GM21529 (cell line): ENCODE results near the gene THSD4.

Experiments used
- ATAC-seq: cut with Tn5 transposase; IDR thresholded peaks from one replicate; pipeline ENCODE4 v1.9.1; 2021; ENCODE audit not compliant: unreplicated experiment

The THSD4 gene

DNA sequence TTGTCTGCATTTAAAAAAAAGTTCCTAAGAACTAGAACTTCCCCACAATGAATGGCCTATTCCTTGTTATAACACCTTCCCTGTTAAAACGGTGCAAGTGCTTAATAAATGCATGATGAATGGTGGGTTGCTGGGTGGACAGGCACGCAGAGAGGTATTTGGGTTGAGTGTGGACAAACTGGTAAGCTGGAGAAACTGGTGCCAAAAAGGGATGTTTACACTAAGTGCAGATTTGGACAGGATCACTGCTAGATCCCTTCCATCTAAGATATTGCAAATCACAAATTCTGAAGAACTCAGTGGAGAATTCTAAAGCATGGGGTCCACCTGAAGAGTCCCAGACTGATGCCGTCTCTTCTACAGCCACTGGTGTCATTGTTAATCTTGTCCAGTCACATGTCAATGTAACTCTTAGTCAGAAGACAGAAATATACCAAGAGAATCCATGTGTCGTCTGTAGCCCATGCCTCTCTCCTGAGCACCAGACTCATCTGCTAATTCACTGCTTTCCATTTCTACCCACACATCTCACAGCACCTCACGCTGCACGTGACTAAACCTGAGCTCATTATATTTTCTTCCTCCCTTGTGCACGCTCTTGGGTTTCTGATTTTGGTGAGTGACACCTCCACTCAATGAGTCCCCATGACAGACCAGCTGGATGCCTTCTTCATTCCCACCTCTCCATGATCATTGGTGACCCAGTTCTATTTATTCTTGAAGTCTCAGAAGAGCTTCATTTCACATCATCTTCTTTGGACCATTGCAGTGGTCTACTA lies 328.9 kb downstream of the THSD4 start:
- ATAC-seq: no peak

DNA sequence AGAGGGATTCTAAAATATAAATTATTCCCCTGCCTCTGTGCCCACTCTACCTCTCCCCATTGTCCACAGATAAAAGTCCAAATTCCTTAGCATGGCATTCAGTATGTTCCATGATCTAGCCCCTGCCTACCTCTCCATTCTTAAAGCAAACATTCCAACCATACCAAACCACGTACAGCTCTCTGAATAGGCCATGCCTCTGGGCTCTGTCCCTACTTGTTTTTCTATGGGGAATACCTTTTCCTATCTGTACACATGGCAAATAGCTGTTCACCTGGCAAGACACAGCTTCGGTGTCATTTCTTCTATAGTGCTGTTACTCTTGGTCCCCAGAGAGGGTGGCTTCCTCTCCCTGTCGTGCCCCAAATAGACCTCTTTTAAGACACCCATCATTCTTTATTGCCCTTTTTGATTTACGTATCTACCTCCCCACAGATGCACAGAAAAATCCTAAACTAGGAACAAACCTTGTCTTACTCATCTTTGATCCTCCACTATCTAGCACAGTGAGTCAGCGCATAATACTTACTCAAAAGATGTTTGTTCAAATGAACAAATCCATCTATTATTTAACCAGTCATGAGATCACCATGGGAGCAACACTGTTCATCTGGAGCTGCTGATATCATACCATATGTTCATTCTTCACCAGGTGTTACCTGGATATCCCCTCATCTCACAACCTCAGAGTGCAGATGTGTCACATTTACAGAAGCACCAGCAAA lies 329.8 kb downstream of the THSD4 start:
- ATAC-seq: no peak

DNA sequence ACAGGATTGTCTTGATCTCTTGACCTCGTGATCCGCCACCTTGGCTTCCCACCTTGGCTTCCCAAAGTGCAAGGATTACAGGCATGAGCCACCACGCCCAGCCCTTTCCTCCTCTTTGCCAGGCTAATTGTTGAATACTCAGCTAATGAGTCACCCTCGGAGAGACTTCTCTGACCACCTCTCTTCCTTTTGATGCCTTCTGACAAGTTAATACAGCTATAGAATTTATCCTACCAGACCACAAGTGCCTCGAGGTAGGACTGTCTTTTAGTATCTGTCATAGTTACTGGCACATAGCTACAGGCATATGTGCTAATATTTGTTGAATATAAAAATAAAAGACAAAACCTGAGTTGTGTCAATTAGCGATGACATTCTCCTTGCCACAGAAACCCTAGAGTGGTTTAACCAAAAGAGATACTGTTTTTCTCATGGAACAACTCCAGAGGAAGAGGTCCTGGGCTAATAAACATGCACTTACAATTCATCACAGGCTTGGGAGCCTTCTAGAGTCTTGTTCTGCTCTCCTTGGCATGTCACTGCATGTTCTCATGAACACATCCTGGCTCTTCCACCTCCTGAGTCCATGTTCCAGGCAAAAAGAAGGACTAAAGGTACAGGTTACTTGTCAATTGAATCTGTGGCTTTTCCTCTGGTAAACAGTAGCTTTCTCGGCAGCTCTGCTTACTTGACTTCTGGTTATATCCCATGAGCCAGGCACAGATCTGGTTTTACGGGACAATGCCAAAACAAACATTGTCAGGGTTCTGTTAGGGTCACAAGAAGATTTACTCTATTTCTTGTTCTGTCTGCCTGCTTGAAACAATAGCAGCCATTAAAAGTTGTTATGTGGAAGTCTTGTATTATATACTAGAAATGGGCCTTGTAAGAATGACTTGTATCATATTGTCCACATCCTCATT lies 332.3 kb downstream of the THSD4 start:
- no peak for ATAC-seq

DNA sequence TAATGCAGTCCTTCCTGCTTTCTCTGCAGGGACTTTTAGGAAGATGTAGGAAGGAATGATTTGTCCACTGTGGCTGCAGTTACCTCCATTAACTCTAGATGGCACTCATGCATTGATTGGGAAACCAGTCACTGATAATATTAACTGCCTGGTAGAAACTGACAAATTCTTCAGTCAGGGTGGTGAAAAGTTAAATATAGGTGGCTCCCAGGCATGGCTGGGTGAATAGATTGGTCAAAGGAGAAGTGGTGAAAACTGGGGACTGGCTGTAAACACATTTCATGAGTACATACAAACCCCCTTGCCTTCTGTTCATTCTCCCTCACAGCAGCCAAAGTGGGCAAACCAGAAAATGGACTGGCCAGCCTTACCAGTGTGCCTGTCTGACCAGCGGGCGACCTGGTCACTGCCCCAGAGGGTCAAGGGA lies 333.4 kb downstream of the THSD4 start:
- ATAC-seq: no peak

DNA sequence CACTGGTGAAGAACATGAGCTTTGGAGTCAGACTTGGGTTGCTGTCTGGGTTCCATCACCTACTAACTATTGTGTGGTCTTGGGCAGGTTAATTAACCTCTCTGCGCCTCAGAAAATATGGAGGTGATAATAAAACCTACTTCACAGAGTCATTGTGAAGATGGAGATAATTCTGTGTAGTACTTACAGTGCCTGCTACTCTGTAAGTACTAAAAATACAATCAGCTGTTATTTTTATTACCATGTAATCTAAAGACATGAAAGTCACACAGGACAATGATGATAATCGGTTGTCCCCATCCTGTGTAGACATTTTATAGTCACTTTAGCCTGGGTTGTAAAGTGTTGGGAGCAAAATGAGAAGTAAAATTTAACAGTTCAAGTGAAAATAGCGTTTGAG lies 334.1 kb downstream of the THSD4 start:
- ATAC-seq: no peak

DNA sequence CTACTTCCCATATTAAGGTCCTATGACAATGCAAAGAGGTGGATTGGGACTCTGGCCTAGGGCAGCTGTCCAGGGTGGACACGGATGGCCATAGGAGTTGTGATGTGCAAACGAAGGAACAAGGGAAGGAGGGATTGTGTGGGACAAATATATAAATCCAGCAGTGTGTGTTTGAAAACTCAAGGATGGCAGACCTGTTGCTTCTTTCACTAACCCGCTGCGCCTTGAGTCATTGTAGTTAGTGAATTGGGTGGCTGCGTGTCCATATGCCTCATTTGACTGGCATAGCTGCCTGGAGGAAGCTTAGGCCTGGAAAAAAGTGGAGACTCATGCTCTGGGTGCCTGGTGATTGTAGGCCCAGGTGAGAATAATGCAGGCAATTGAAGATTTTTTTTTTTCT lies 334.7 kb downstream of the THSD4 start:
- ATAC-seq: no peak

DNA sequence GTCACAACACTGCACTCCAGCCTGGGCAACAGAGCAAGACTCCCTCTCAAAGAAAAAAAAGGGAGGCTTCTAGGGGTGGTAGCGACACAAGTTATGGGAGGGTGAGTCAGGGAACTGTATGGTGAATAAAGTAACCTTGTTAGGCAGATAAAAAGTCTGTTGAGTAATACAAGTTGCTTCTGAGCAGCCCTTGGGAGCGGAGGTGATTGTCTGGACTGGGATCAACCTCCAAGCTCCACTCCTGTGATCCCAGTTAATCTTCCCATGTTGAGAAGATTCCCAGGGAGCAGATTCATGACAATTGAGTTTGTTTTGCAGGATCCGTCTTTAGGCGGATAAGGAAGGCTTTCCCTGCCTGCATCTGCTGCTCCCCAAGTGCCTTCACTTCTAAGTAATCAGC lies 335.9 kb downstream of the THSD4 start:
- ATAC-seq: no peak

DNA sequence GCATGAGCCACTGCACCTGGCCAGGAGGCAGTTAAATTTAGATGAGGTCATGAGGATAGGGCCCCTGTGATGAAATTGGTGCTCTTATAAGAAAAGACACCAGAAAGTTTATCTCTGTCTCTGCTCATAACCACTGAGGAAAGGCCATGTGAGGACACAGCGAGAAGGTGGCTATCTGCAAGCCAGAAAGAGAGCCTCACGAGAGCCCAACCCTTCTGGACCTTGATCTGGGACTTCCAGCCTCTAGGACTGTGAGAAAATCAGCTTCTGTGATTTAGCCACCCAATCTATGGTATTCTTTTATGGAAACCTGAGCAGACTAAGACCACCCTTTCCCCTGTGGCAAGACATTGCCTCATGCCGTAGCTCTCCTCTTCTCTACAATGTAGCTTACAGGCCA lies 337.6 kb downstream of the THSD4 start:
- no peak for ATAC-seq

DNA sequence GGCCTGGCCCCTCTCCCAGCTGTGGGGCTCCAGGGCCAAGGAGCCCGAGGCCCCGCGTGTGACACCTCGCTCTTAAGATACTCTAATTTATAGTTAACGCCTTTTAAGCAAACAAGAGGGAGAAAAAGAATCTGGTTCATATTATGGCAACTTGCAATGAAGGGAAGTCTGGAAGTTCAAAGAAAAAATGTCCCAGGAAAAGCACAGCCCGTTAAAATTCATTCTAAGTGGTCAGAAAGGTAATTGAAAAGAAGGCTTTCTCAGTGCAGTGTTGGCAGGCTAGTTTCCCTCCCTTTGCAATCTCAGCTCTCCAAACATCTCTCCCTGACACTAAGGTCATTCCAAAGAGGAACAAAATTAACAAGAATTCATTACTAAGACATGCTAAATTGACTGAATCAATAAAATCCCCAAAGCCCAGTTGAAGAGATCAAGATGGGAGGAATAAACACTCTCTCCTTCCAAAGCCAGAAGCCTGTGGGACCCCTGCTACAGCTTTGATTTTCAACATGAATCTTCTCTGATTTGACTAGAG lies 339.3 kb downstream of the THSD4 start:
- no peak for ATAC-seq

DNA sequence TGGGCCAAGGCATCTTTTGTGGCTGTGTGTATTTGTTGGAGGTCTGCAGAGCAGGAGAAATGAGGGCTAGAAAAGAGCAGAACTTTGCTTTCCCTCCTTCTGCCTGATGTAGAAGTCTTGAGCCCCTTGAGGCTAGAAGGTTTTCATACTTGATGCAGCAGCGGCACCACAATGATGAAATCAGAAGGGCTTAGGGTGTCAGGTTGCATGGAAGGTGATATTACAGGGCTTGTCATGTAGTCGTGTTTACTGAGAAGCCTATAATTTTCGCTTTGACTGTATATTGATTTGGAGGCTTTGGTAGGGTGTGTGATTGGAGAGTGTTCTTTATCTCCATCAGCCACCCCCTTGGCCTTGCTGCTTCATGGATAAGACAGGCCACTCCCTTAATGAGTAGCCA lies 339.8 kb downstream of the THSD4 start:
- ATAC-seq: no peak

DNA sequence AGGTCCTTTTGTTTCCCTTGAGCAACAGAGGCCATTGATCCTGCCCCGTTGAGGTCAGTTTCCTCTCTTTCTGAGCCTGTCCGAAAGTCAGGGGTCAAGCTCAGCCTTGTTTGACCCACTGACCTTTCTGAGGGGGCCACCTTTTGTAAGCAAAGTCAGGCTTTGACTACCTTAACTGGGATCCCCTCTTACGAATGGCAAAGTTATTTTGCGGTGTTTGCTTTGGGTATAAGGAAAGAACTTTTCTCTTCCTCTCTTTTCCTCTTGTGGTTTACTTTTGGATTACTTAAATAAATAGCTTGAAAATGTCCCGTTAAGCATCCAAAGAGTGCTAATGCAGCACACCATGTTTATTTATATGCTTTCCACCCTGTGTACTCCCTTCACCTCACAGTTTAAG lies 340.6 kb downstream of the THSD4 start:
- no peak for ATAC-seq

DNA sequence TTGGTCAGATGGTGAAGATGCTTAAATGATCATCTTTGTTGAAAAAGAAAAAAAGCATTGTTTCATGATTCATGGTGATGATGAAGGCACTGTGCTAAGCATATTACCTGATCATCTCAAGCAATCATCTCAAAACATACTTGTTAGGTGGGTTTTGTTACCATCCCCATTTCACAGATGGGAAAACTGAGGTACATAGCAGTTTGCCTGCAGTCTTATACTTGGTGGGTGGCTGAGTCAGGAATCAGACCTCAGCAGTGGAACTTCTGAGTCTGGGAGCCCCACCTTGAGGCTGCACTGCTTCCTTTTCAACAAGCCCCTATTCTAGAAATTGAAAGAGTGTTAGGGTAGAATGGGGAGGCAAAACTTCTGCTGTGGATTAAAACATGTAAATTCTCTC lies 341.1 kb downstream of the THSD4 start:
- no peak for ATAC-seq

DNA sequence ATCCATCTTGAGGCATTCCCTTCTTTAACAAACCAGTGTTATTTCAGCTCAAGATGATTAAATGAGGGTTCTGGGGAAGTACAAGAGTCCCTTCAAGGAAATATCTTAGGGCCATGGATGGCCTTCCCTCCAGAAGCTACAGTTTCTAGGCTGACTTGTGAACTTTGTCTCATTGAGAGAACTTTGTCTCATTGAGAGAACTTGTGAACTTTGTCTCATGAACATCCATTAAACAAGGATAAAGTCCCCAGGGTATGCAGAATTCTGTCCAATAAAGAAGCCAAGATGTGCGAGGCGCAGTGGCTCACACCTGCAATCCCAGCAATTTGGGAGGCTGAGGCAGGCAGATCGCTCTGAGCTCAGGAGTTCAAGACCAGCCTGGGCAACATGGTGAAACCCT lies 341.5 kb downstream of the THSD4 start:
- ATAC-seq: no peak

DNA sequence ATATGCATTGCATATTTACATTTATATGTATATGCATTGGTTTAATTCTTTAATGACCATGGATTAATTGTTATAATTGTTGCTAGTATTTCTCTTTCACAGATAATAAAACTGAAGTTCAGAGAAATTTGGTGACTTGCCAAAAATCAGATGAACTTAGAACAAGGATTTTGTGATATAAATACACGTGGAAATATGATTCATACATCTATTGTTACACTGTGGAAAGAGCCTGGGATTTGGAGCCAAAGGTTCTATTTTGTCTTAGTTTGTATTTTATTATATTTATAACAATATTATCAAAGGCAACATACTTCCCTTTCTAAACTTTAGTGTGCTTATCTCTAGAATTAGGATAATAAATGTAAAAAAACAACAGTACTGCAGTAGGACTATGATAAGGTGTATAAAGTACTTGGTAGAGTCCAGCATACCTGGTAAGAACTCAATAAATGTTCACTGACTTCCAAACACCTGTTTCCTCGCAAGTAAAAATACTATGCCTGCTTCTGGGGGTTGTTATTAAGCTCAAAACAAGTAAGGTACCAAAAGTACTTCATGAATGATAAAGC lies 342.9 kb downstream of the THSD4 start:
- ATAC-seq: no peak

DNA sequence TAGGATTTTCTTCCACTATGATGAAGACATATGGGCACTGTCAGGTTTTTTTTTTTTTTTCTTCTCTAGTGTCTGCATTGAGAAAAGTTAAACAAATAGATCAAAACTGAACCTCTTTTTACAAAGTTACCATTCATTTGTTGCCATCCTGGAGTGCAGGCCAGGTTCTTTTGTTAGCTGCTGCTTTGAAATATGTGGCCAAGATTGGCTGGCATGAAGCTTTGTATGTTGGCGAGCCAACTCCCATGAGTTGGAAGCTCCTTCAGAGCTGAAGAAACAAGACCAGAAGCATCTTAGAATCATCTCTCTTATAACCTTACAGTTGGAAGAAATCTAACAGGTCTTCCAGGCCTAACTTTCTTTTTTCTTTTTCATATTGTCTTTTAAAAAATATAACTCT lies 346.5 kb downstream of the THSD4 start:
- no peak for ATAC-seq

DNA sequence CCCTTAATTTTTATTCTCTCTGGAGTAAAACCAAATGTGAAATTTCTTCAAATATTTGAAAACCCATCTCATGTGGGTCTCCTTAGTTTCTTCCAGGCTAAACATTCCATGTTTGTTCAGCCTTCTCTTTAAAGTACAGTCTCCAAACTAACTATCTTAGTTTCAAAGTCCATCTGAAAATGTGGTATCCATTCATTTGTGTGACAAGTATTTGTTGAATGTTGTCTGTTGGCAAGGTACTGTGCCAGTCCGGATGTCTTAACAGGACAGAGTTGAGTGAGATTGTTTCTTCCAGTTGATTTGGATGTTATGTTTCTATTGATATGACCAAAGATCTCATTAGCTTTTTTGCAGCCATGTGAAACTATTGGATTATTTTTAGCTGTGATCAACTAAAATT lies 347.4 kb downstream of the THSD4 start:
- ATAC-seq: no peak

DNA sequence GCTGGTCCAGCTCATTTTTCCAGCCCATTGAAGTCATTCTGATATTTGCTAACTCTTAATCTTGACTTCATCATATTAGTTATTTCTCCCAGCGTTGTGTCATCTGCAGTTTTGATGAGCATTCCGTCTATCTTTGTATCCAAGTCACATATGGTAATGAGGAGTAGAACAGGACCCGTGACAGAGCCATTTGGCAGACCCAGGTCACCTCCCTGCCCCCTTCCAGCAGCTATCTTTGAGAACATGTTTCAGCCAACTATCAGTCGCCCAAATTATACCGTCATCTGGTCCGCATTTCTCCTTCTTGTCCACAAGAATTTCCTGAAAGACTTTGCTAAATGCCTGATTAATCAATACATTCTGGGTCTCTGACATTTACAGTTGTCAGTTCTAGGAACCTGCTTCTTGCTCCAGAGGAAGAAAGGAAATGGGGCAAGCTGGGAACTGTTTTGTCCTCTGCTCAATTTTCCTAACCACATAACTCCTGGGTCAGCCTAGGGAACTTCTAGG lies 347.9 kb downstream of the THSD4 start:
- ATAC-seq: no peak

DNA sequence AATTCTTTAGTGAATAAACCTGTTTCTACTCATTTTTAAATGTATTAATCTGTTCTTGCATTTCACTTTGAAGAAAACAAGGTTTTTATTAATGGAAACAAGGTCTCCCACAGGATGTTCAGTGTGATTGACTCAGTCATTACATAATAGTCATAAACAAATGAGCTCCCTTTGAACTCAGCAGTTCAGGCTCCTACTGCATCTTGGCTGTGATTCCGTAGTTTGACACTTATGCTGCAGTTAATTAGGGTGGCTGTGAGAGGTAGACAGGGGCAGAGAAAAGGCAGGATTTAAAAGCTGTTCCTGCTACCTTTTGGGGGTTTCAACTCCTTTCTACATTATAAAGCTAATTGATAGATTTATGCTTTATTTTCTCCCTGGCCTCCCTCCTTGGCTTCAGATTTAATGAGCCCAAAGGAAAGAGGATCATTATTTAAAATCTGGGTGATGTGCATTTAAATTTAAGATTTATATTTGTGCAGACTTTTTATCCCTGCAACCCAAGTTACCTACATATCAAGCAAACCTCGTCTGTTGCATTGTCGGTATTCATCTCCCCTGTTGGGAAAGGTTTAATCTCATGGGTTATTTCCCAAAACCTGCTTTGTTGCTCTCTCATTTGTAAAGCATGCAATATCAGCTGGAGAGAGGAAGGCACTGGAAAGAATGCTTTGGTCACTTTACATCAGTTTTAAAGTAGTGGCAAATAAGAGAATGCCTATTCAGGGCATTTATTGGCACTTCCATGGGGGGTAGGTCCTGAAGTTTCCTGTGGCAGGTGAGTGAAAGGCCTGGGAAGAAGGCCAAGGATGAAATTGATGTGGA lies 350.1 kb downstream of the THSD4 start:
- no peak for ATAC-seq

DNA sequence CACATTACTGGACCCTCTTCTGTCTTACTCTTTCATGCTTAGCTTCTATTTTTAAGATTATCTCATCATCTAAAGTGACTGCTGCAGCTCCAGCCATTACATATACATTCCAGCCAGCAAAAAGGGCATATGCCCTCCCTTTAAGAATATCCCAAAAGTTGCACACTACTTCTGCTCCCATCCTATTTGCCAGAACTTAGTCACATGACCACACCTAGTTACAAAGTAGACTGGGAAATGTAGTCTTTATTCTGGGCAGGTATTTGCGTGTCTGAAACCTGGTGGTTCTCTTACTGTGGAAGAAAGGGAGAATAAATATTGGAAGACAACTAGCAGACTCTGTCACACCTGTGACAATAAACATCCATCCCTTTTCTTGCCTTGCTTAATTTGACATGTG lies 353.4 kb downstream of the THSD4 start:
- no peak for ATAC-seq

DNA sequence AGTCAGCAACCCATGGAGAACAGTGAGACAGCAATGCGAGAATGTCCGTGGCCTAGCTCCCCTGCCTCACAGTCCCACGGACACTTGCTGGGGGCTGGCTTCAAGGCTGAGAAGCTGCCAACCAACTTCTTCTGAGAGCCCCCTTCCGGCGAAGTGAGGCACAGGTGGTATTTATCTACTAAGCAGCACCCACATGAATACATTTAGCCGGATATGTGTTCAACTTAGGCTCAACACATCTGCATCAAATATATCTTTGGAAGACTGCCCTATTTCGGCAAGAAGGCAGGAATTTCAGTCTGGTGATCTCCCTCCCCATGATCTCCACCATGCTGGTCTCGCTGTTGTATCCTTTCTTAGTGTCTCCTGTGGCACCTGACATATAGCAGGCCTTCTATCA lies 354.1 kb downstream of the THSD4 start:
- no peak for ATAC-seq
